Measurements from ENCODE around the gene VRTN. TPM values are rescaled to one million over a fixed set of nuclear protein-coding genes. Genes with fewer than 3 reads are reported as not detected.

VRTN gene
- total RNA-seq, 1 experiment from 2014 or later, result not detected

GRCh38 chr14:74400919-74401503, 52.7 kb downstream of the VRTN start:
- ChIA-PET CTCF (interaction anchor here (0.6 kb wide), 1 partner anchor 14 kb away, joined by 3 read pairs; no protein-coding TSS in a partner anchor), POLR2A (interaction anchor here (0.7 kb wide), 2 partner anchors 96 to 208 kb away, joined by 3 read pairs; no protein-coding TSS in a partner anchor)
- H3K9me3 Mint-ChIP-seq (ENCODE audit: unreplicated experiment), result no peaks in the 10 kb centered on the region
- no peaks in the 10 kb centered on the region for H3K36me3 Mint-ChIP-seq (ENCODE audit: insufficient read depth, unreplicated experiment)
- H3K27ac Mint-ChIP-seq (ENCODE audit: low read depth, unreplicated experiment), result no peak overlapping the region
- H3K4me3 Mint-ChIP-seq (ENCODE audit: unreplicated experiment), result no peak overlapping the region
- intact Hi-C loops (cut with micrococcal nuclease), result no loop called here
- TF ChIP-seq, protein P1, sequence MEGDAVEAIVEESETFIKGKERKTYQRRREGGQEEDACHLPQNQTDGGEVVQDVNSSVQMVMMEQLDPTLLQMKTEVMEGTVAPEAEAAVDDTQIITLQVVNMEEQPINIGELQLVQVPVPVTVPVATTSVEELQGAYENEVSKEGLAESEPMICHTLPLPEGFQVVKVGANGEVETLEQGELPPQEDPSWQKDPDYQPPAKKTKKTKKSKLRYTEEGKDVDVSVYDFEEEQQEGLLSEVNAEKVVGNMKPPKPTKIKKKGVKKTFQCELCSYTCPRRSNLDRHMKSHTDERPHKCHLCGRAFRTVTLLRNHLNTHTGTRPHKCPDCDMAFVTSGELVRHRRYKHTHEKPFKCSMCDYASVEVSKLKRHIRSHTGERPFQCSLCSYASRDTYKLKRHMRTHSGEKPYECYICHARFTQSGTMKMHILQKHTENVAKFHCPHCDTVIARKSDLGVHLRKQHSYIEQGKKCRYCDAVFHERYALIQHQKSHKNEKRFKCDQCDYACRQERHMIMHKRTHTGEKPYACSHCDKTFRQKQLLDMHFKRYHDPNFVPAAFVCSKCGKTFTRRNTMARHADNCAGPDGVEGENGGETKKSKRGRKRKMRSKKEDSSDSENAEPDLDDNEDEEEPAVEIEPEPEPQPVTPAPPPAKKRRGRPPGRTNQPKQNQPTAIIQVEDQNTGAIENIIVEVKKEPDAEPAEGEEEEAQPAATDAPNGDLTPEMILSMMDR (IDR thresholded peaks at IDR 0.05; ENCODE audit: unreplicated experiment), result no peak
- DNase-seq (ENCODE audit: unreplicated experiment), result no peak
- BruUV-seq (replicated peaks), result no TSS peak
- peaks cover 4% of the 10 kb centered on the region for H3K4me1 Mint-ChIP-seq (ENCODE audit: insufficient read depth, unreplicated experiment)
- H3K27me3 Mint-ChIP-seq (ENCODE audit: insufficient read depth, unreplicated experiment), result peaks cover 75% of the 10 kb centered on the region

GRCh38 chr14:74401504-74402241, 53.4 kb downstream of the VRTN start:
- DNase-seq (ENCODE audit: unreplicated experiment), result no peak
- intact Hi-C loops (cut with micrococcal nuclease), result no loop called here
- Mint-ChIP-seq H3K9me3 (ENCODE audit: unreplicated experiment) (no peaks in the 10 kb centered on the region), H3K27ac (ENCODE audit: low read depth, unreplicated experiment) (no peak overlapping the region), H3K4me3 (ENCODE audit: unreplicated experiment) (no peak overlapping the region), H3K4me1 (ENCODE audit: insufficient read depth, unreplicated experiment) (peaks cover 4% of the 10 kb centered on the region), H3K27me3 (ENCODE audit: insufficient read depth, unreplicated experiment) (peaks cover 69% of the 10 kb centered on the region), H3K36me3 (ENCODE audit: insufficient read depth, unreplicated experiment) (no peaks in the 10 kb centered on the region)
- no TSS peak for BruUV-seq (replicated peaks)
- TF ChIP-seq, protein P1 (IDR thresholded peaks at IDR 0.05; ENCODE audit: unreplicated experiment), result no peak
- CTCF ChIA-PET, result interaction anchor here (0.6 kb wide), 1 partner anchor 14 kb away, joined by 3 read pairs; no protein-coding TSS in a partner anchor
- POLR2A ChIA-PET, result interaction anchor here (0.7 kb wide), 2 partner anchors 95 to 209 kb away, joined by 3 read pairs; no protein-coding TSS in a partner anchor

GRCh38 chr14:74402401-74403251, 54.4 kb downstream of the VRTN start:
- Mint-ChIP-seq H3K36me3 (ENCODE audit: insufficient read depth, unreplicated experiment) (no peaks in the 10 kb centered on the region), H3K4me3 (ENCODE audit: unreplicated experiment) (no peak overlapping the region), H3K27ac (ENCODE audit: low read depth, unreplicated experiment) (no peak overlapping the region), H3K27me3 (ENCODE audit: insufficient read depth, unreplicated experiment) (peaks cover 60% of the 10 kb centered on the region), H3K4me1 (ENCODE audit: insufficient read depth, unreplicated experiment) (peaks cover 4% of the 10 kb centered on the region), H3K9me3 (ENCODE audit: unreplicated experiment) (no peaks in the 10 kb centered on the region)
- no TSS peak for BruUV-seq (replicated peaks)
- no peak for DNase-seq (ENCODE audit: unreplicated experiment)
- ChIA-PET CTCF (interaction anchor here (0.6 to 0.7 kb wide), 3 partner anchors 22 to 163 kb away, joined by 3 to 4 read pairs (median 3); no protein-coding TSS in a partner anchor), POLR2A (no interaction called here)
- intact Hi-C loops (cut with micrococcal nuclease), result no loop called here
- TF ChIP-seq, protein P1 (IDR thresholded peaks at IDR 0.05; ENCODE audit: unreplicated experiment), result no peak
